ENCODE measurements around the gene SH3TC2. TPM values are rescaled to one million over a fixed set of nuclear protein-coding genes. Genes with fewer than 3 reads are reported as not detected.

Gene SH3TC2
- total RNA-seq, 1 donor from 2014 or later: 0.21 TPM

- Histone ChIP-seq H3K27me3 (no peaks in the 10 kb centered on the region), H3K36me3 (no peaks in the 10 kb centered on the region), H3K4me1 (peaks cover 5 to 17% of the 10 kb centered on the region in 2 donors), H3K27ac (no peak overlapping the region), H3K4me3 (no peak overlapping the region), H3K9me3 (no peaks in the 10 kb centered on the region)
- TF ChIP-seq, protein P1, sequence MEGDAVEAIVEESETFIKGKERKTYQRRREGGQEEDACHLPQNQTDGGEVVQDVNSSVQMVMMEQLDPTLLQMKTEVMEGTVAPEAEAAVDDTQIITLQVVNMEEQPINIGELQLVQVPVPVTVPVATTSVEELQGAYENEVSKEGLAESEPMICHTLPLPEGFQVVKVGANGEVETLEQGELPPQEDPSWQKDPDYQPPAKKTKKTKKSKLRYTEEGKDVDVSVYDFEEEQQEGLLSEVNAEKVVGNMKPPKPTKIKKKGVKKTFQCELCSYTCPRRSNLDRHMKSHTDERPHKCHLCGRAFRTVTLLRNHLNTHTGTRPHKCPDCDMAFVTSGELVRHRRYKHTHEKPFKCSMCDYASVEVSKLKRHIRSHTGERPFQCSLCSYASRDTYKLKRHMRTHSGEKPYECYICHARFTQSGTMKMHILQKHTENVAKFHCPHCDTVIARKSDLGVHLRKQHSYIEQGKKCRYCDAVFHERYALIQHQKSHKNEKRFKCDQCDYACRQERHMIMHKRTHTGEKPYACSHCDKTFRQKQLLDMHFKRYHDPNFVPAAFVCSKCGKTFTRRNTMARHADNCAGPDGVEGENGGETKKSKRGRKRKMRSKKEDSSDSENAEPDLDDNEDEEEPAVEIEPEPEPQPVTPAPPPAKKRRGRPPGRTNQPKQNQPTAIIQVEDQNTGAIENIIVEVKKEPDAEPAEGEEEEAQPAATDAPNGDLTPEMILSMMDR (IDR thresholded peaks at IDR 0.05): no peak
- intact Hi-C loops (cut with DNase I): loop anchor here (5.0 to 10.0 kb wide), 2 partner anchors 34 to 489 kb away; no protein-coding TSS in a partner anchor
- no peak for DNase-seq (ENCODE audit: low spot score in 2 of 2)
Measured at GRCh38 chr5:148963664-148964063, 99.2 kb downstream of the SH3TC2 start.

- no peak for DNase-seq (ENCODE audit: low spot score in 2 of 2)
- Histone ChIP-seq H3K36me3 (no peaks in the 10 kb centered on the region), H3K27ac (no peak overlapping the region), H3K4me3 (no peak overlapping the region), H3K4me1 (peaks cover 5 to 13% of the 10 kb centered on the region in 2 donors), H3K27me3 (no peaks in the 10 kb centered on the region), H3K9me3 (no peaks in the 10 kb centered on the region)
- TF ChIP-seq, protein P1 (IDR thresholded peaks at IDR 0.05): no peak
- intact Hi-C loops (cut with DNase I): loop anchor here (5.0 to 10.0 kb wide), 2 partner anchors 34 to 488 kb away; no protein-coding TSS in a partner anchor
Measured at GRCh38 chr5:148962761-148963324, 100.0 kb downstream of the SH3TC2 start.

DNA sequence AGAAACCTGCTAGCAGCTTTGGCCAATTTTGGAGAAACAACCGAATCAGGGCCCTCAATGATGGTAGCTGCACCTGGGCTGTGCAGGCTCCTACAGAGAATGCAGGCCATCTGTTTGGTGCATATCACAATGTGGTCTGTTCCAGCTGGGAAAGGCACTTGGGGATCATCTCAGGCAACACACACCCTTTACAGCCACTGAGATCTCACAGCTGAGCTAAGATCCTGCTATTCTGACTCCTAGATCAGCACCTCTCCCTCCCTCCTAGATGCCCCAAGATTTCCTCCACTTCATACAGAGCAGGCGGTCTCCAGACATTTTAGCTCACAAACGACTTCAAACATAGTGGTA, 100.7 kb downstream of the SH3TC2 start:
- Histone ChIP-seq H3K27ac (no peak overlapping the region), H3K27me3 (no peaks in the 10 kb centered on the region), H3K4me3 (no peak overlapping the region), H3K36me3 (no peaks in the 10 kb centered on the region), H3K4me1 (peaks cover 5 to 13% of the 10 kb centered on the region in 2 donors), H3K9me3 (no peaks in the 10 kb centered on the region)
- TF ChIP-seq, protein P1 (IDR thresholded peaks at IDR 0.05): no peak
- DNase-seq (ENCODE audit: low spot score in 2 of 2): no peak
- intact Hi-C loops (cut with DNase I): loop anchor here (5.0 to 10.0 kb wide), 2 partner anchors 35 to 487 kb away; no protein-coding TSS in a partner anchor

DNA sequence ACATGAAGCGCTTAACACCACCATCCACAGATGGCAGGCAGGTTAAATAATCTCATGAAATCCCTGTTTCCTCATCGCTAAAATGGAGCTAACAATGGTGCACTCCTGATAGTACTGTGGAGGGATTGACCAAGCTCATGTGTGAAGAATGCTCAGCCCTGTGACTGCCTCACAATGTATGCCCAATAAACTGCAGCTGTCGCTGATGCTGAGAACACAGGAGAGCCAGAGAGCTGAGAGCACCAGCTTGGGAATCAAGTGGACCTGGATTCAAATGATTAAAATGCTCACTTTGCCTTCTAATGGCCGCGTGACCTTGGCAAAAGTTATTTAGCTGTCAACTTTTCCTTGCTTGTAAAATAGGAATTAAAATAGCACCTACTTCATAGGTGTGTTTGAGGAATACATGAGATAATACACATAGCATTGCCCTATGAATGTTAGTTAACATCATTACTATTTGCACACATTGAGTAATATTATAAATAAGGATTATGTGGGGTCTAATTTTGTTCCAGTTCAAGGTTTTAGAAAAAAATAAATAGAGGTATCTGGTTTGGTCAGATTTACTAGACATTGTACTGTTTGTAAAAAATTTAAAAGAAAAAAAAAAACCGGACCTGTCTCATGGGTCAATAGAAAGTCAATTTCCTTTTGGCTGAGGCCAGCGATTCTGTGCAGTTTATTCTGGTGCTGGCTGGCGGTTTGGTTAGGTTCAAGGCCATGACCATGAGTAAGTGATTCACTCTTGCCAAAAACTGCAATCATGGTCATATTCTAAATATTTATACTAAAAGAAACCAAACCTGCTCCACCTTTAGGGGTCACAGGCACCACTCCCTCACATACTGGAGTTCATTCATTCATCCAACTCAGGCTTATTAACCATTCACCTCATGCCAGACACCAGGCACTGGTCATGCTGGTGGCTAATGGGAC, 101.3 kb downstream of the SH3TC2 start:
- Histone ChIP-seq H3K4me1 (peaks cover 3 to 12% of the 10 kb centered on the region in 2 donors), H3K4me3 (no peak overlapping the region), H3K36me3 (no peaks in the 10 kb centered on the region), H3K27me3 (no peaks in the 10 kb centered on the region), H3K27ac (no peak overlapping the region), H3K9me3 (no peaks in the 10 kb centered on the region)
- TF ChIP-seq, protein P1 (IDR thresholded peaks at IDR 0.05): no peak
- DNase-seq (ENCODE audit: low spot score in 2 of 2): no peak
- intact Hi-C loops (cut with DNase I): loop anchor here (5.0 to 10.0 kb wide), 2 partner anchors 36 to 487 kb away; no protein-coding TSS in a partner anchor

- TF ChIP-seq, protein P1 (IDR thresholded peaks at IDR 0.05): no peak
- DNase-seq (ENCODE audit: low spot score in 2 of 2): no peak
- H3K4me1 ChIP-seq: peaks cover 0 to 5% of the 10 kb centered on the region in 2 donors
- H3K9me3 ChIP-seq: no peaks in the 10 kb centered on the region
- no peak overlapping the region for H3K4me3 ChIP-seq
- no peaks in the 10 kb centered on the region for H3K36me3 ChIP-seq
- H3K27me3 ChIP-seq: no peaks in the 10 kb centered on the region
- intact Hi-C loops (cut with DNase I): loop anchor here (5.0 to 10.0 kb wide), 2 partner anchors 37 to 485 kb away; no protein-coding TSS in a partner anchor
- no peak overlapping the region for H3K27ac ChIP-seq
Measured at GRCh38 chr5:148960070-148960769, 102.6 kb downstream of the SH3TC2 start.

Measured in ascending aorta (tissue), 2 donors.